ENCODE results near the gene ADAM22.

The ADAM22 gene

DNA sequence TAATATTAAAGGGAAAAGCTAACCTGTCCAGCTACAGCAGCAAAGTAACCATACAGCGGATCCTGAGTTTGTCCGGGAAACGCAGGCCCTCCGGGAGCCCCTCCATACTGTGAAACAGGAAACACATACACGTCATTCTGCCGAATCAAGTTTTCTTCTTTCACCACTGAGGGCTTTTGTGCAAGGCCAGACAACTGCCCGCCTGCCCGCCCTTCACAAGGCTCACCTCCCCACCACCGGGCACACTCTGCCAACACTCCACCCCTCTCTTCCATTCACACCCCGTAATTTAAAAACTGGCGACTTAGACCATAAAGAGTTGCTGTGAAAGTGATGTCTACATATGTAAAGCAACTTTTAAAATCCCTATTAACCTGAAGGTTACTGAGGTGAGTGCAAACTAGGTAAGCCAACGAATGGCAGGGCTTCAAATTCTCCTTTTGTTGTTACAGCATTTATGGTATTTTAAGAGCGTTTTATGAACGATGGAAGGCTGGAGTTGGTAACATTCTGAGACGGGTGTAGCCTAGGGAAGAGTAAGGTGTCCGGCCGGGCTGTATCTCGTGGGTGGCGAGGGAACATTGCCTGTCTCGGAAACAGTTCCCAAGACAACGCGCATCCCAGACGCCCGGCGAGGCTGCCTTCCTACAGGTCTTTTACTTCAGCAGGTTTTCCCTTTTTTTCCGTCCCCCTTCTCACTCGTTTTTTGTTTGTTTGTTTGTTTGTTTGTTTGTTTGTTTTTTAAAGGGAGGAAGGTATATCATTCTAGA is 285.0 kb downstream of the ADAM22 start:
- peak; percentile 14 for DNase-seq (ENCODE audit: low read depth)

DNA sequence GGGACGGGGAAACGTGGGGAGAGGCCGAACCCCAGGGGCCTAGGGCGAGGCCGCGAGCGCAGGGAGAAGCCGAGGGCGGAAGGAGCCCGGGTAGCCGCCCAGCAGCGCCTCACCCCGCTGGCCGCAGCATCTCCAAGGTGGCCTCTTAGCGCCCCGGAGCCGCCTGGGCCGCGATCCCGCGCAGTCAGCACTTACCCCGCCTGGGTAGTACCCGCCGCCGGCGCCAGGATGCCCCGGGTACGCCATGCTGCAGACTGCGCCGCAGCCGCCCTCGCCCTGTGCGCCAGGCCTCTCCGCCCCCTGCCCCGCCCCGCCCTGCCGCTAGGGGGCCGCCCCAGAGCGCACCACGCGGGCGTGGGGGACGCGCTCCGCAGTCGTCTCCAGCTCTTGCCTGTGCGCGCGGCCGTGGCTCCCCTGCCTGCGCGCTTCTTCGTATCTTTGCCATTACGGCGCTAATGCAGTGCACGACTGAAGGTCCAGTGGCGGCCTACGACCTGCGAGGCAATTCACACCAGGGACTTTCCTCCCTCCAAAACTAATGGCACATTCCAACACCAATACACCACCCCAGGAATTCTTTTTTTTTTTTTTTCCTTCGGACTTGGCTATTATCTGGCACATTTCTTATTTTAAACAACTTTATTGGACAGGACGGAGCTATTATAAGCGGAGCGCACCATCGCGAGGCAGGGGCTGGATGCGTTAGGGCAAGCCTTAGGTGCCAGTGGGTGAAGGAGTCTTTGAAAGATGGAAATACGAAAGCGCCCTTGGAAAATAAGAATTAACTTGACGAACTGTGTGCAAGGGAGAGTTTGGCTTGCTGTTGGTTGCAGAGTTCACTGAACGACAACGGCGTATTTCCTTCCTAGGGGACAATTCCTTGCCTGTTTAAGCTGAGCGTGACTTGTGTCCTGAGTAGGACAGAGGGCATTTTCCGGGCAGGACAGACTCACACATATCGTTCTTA is 286.0 kb downstream of the ADAM22 start, which contains the start of gene SRI:
TSS of gene SRI (minus strand) at position 258 of the 967 bp plus-strand sequence. CDS start at position 246, 12 bp downstream.
- peak; percentile 86 for DNase-seq (ENCODE audit: low read depth)

GRCh38 chr7:88223265-88223664 is 289.2 kb downstream of the ADAM22 start:
- DNase-seq (ENCODE audit: low read depth): no peak

DNA sequence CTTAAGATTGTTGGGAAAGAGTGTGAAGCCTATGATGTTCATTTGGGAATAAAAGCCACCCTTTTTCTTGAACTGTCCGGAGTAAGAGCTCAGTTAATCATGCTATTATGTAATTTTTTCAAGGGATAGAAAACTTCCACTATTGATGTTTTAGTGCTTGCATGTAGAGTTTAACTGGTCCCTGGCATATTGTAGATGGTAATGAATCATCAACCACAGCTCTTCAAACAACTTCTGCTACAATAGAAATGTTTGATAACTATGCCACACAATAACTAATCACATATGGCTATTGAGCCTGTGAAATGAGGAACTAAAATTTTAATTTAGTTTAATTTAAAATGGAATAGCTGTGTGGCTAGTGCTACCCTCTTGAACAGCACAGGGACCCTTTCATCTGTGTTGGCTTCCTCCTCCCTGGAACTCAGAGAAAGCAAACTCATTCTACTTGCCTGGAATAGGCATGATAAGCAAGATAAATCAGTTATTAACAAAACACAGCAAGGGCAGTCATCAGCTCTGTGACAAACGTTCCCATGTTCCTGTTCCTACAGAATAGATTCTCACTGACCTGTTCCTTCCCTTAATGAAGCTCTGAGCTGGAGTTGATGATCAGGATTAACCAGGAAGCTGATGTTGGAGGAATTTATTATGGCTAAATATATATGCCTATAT is 290.7 kb downstream of the ADAM22 start:
- no peak for DNase-seq (ENCODE audit: low read depth)

DNA sequence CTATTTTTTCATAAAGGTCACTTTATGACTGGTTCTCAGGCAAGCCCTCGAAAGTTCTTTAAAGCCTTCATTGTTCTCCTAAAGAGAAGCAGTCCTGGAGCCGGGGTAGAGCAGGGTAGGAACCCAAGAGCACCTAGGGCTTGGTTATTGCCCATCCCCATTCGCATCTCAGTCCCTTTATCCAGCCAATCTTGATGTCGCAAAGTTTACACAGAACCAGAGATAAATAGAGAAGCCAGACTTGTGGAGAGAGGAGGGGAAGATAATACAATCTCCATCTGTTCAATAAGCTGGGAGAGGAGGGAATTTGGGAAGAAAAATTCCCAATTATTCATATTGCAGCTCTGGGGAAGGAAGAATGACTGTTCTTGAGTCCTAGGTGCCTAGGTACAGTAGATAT is 292.1 kb downstream of the ADAM22 start:
- DNase-seq (ENCODE audit: low read depth): no peak

DNA sequence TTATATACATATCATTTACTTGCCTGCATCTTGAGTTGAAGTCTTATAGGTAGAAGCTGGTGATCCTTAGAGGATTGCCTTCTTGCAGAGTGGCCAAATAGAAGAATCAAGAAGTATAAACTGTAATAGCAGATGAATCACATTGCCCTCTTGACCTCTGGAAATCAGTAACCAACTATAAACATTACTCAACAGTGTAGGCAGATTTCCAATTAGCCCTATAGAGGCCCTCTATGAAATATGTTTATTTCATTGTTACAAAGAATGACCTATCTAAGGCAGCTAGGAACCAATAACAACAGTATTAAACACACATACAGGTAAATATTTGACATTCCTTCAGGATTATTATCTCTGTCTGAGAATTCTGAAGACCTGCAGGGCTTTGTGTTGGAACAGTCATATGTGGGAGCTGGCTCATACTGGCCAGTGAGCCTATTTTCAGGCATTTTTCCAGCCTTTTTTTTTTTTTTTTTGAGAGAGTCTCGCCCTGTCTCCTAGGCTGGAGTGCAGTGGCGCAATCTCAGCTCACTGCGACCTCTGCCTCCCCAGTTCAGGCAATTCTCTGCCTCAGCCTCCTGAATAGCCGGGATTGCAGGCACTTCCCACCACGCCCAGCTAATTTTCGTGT is 292.9 kb downstream of the ADAM22 start:
- no peak for DNase-seq (ENCODE audit: low read depth)

- DNase-seq (ENCODE audit: low read depth): no peak
Measured at GRCh38 chr7:88229302-88229995, 295.4 kb downstream of the ADAM22 start.

GRCh38 chr7:88230646-88231045 is 296.6 kb downstream of the ADAM22 start:
- no peak for DNase-seq (ENCODE audit: low read depth)

DNA sequence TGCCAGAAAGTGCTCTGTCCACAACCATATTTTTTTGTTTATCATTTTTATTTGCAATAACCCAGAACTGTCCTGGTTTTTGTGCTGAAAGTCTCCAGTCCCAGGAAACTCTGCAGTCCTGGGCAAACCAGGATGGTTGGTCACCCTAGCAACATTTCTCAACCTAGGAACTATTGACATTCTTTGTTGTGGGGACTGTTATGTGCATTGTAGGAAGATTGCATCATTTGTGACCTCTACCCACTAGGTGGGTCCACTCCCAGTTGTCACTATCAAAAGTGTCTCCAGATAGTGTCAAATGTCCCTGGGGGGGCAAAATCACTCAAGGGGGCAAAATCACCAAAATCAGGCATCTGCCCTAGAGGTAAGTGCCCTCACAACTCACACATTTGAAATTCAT is 299.8 kb downstream of the ADAM22 start:
- DNase-seq (ENCODE audit: low read depth): no peak

DNA sequence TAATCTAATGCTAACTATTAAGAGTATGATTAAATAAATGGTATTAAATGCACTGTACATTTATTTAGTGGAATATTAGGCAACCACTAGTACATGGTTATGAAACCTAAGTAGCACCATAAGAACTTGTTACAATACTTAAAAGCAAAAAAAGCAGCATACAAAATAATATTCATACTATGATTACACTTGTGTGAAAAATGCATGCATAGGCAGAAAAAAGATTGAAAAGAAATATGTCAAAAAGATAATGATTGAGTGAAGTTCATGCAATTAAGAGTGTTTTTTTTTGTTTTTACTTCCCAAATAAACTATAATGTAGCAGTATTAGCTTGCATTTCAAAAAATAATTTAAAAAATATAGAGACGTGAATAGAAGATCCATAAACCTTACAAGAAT is 305.8 kb downstream of the ADAM22 start:
- DNase-seq (ENCODE audit: low read depth): no peak

- DNase-seq (ENCODE audit: low read depth): no peak
Measured at GRCh38 chr7:88243345-88243909, 309.4 kb downstream of the ADAM22 start.

GRCh38 chr7:88244258-88244657 is 310.2 kb downstream of the ADAM22 start:
- no peak for DNase-seq (ENCODE audit: low read depth)

Measured in activated gamma-delta T cell treated with anti-CD3 and anti-CD28 coated beads, Interleukin-2, amount 50 U/mL, for 16 hours (primary cell).